Left lung (tissue), 10 donors: Measurements from ENCODE around the gene RASL10A. TPM values are rescaled to one million over a fixed set of nuclear protein-coding genes. Genes with fewer than 3 reads are reported as not detected.
A peak's percentile ranks its signal among the peaks of the same experiment; 100 is the strongest.

Source experiments
- ATAC-seq: fragments of 200-7000 bp; cut with Tn5 transposase; one replicate; pipeline ENCODE4 v1.9.1; 2020; ENCODE audit warnings: moderate library complexity
- DNase-seq, 4 donors: peaks; one replicate each; pipeline ENCODE4 v3.0.0-alpha.2; 2013 to 2020
- H3K27ac ChIP-seq, 2 donors: fragments of 200-600 bp; sonication (generic) in 1 of 2; one replicate each; pipeline versions ENCODE4 v1.5.0 to v1.8.0; 2020 to 2021
- H3K27me3 ChIP-seq, 2 donors: fragments of 200-600 bp; sonication (generic) in 1 of 2; one replicate each; pipeline versions ENCODE4 v1.5.0 to v1.8.0; 2020 to 2021
- H3K36me3 ChIP-seq, 2 donors: fragments of 200-600 bp; sonication (generic) in 1 of 2; one replicate each; pipeline versions ENCODE4 v1.5.0 to v1.8.0; 2020 to 2021
- H3K4me1 ChIP-seq, 2 donors: fragments of 200-600 bp; one replicate each; pipeline ENCODE4 v1.8.0; 2021
- H3K4me3 ChIP-seq, 2 donors: fragments of 200-600 bp; sonication (generic) in 1 of 2; one replicate each; pipeline versions ENCODE4 v1.5.0 to v1.8.0; 2020 to 2021; ENCODE audit warnings: mild to moderate bottlenecking in 1 of 2
- H3K9me3 ChIP-seq, 2 donors: fragments of 200-600 bp; sonication (generic) in 1 of 2; one replicate each; pipeline versions ENCODE4 v1.5.0 to v1.8.0; 2020 to 2021
- intact Hi-C, 2 donors: fragments of 100-400 bp; cut with DNase I; formaldehyde crosslinking; loops; one replicate each; pipeline versions ENCODE4 v1.11.2 to v1.14.2; 2022
- polyA plus RNA-seq, 6 donors: library from polyadenylated mRNA; unstranded; fragments of 120-200 nt; gene quantifications; one replicate each; pipeline ENCODE4 v1.2.1, GENCODE V29; 2013; ENCODE audit not compliant: insufficient read length in 6 of 6
- total RNA-seq, 2 donors: library from RNA; stranded (reverse); fragmentation: NEBNext Ultra II Directional; extraction: Animal tissue kit (Norgen Biotek cat#: 25700); gene quantifications; one replicate each; pipeline ENCODE4 v1.2.1, GENCODE V29; 2021
- TF ChIP-seq, protein P1 (sequence below), 2 donors: fragments of 200-600 bp; sonication (generic) in 1 of 2; IDR thresholded peaks; one replicate each; pipeline versions ENCODE4 v1.5.0 to v1.8.0; 2021; ENCODE audit warnings: antibody characterized with exemption in 2 of 2
- donor health status: DM: no; HTN: yes; CAD: no.
- donor health status: DM: no; HTN: no; CAD: no.

The RASL10A gene
- total and polyA plus RNA-seq, 8 donors: 0.21 to 1.8 (median 0.52) TPM; not detected in 1

DNA sequence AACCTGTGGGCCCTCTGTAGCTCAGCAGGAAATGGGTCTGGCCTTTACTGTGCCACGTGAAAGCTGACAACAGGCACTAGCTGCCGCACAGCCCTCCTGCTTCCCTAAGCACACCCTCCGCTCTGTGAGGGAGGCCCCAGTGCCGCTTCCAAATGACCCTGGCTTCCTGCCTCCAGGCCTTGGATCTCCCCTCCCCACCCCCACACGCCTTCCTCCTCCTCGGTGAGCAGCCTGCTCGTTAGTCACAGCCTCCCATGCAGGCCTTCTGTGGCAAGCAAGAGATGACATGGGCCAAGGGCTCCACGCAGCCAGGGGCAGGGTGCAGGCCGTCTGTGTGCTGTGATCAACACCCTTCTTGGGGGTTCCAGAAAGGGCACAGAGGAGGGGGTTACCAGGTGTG lies 15.3 kb upstream of the RASL10A start:
- Histone ChIP-seq H3K27ac (no peak overlapping the region), H3K36me3 (peaks cover 0 to 97% of the 10 kb centered on the region in 2 donors), H3K4me1 (no peaks in the 10 kb centered on the region), H3K27me3 (no peaks in the 10 kb centered on the region), H3K9me3 (no peaks in the 10 kb centered on the region), H3K4me3 (no peak overlapping the region)
- TF ChIP-seq, protein P1, sequence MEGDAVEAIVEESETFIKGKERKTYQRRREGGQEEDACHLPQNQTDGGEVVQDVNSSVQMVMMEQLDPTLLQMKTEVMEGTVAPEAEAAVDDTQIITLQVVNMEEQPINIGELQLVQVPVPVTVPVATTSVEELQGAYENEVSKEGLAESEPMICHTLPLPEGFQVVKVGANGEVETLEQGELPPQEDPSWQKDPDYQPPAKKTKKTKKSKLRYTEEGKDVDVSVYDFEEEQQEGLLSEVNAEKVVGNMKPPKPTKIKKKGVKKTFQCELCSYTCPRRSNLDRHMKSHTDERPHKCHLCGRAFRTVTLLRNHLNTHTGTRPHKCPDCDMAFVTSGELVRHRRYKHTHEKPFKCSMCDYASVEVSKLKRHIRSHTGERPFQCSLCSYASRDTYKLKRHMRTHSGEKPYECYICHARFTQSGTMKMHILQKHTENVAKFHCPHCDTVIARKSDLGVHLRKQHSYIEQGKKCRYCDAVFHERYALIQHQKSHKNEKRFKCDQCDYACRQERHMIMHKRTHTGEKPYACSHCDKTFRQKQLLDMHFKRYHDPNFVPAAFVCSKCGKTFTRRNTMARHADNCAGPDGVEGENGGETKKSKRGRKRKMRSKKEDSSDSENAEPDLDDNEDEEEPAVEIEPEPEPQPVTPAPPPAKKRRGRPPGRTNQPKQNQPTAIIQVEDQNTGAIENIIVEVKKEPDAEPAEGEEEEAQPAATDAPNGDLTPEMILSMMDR (IDR thresholded peaks at IDR 0.05): no peak
- intact Hi-C loops: no loop called here
- peak in 3 of 4 donors; percentile 44 to 53 (median 53) for DNase-seq
- peak; percentile 33 for ATAC-seq

DNA sequence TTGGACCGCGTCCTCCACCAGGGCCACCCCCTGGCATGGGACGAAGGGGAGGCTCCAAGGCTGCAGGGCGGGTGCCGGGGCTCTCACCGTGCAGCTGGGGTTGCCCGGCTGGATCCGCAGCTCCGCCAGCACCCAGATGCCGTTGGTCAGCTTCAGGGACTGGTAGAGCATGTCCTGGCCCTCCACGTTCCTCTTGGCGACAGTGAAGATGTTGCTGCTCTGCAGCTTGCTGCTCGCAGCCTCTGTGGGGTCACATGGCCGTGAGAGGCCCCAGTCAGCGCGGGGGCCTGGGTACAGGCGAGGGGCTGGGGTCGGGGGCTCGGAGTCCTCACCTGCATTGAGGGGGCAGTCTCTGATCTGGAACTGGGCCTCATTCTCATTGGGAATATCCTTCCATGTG lies 14.8 kb upstream of the RASL10A start:
- TF ChIP-seq, protein P1 (IDR thresholded peaks at IDR 0.05): no peak
- Histone ChIP-seq H3K36me3 (peaks cover 0 to 92% of the 10 kb centered on the region in 2 donors), H3K4me3 (no peak overlapping the region), H3K27ac (no peak overlapping the region), H3K9me3 (no peaks in the 10 kb centered on the region), H3K27me3 (no peaks in the 10 kb centered on the region), H3K4me1 (no peaks in the 10 kb centered on the region)
- intact Hi-C loops: no loop called here
- DNase-seq (peak in 1 of 4 donors; percentile 73), ATAC-seq (no peak)

DNA sequence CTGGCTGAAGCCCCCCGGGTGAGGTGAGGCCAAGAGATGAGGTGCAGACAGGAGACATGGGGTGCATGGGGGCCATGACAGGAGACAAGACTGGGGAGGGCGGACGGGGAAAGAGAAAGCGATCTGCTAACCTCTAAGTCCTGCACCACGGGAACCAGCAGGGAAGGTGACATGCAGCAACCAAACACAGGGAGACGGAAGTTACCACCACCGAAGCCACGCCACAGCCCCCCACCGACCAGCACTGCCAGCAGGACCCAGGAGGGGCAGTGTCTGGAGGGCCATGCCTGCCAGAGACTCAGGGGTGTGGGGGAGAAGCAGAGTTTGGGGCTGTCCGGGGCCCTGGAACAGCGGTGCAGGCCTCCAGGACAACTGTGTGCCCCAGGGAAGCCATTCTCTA lies 14.1 kb upstream of the RASL10A start:
- no peak overlapping the region for H3K4me3 ChIP-seq
- TF ChIP-seq, protein P1 (IDR thresholded peaks at IDR 0.05): no peak
- ATAC-seq: no peak
- H3K36me3 ChIP-seq: peaks cover 0 to 85% of the 10 kb centered on the region in 2 donors
- no peaks in the 10 kb centered on the region for H3K27me3 ChIP-seq
- H3K4me1 ChIP-seq: no peaks in the 10 kb centered on the region
- H3K27ac ChIP-seq: no peak overlapping the region
- intact Hi-C loops: no loop called here
- no peaks in the 10 kb centered on the region for H3K9me3 ChIP-seq
- peak in 1 of 4 donors; percentile 54 for DNase-seq

DNA sequence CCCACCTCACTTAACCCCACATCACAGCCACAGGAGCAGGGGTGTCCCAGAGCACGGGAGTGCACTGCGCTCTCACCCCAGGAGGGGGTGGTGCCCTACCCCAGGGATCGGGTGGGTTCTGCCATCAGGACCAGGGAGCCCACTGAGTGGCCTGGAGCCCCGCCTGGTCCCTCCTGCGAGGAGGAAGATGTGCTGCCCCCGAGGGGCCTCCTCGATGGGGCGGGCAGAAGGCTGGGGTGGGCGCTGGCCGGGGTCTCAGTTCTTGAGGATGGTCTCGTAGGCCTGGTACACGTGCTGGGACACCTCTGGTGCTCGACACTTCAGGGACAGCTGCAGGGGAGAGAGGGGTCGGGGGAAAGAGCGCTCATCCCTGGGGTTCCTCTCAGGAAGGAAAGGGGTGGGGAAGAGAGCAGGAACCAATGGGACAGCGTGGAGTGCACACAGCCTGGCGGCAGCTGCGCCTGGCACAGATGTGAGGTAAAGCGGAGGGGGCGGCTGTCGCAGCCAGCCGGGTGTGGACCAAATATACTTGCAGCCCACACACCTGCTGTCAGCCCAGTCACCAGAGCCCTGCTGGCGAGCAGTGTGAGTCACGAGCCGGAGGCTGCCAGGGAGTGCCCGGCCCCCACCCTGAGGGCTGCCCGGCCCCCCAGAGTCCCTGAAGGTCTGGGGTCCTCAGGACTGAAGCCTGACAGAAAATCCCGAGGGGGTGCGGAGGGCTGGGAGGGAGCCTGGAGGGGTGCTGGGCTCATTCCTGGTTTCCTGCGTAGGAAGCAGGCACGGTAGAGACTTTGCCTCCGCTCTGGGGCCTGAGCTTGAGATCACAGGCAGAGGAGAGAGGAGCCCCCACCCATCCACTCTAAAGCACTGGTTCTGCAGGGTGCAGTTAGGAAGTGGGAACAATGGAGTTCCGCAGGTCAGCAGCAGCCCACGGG lies 13.3 kb upstream of the RASL10A start:
- intact Hi-C loops: no loop called here
- Histone ChIP-seq H3K4me1 (no peaks in the 10 kb centered on the region), H3K9me3 (no peaks in the 10 kb centered on the region), H3K36me3 (peaks cover 0 to 78% of the 10 kb centered on the region in 2 donors), H3K4me3 (no peak overlapping the region), H3K27me3 (no peaks in the 10 kb centered on the region), H3K27ac (no peak overlapping the region)
- ATAC-seq (no peak), DNase-seq (peak in 1 of 4 donors; percentile 61)
- TF ChIP-seq, protein P1 (IDR thresholded peaks at IDR 0.05): no peak

DNA sequence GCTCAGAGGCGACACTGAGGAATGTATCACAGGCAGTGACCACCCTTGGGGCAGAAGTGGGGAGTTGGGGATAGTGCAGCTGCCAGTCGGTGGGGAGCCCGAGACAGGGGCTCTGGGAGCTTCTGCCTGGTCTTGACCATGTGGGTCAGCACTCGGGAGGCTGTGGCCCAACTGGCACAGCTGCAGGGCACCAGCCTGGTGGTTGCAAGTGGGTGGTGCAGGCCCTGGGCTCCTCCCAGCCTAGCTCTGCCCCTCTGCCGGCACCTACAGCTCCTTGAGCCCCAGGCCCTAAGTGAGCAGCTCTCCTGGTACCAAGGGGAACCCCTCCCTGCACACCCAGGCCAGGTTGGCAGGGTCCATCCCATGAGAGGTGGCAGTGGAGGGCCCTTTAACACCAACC lies 12.6 kb upstream of the RASL10A start:
- TF ChIP-seq, protein P1 (IDR thresholded peaks at IDR 0.05): no peak
- Histone ChIP-seq H3K4me1 (no peaks in the 10 kb centered on the region), H3K27ac (no peak overlapping the region), H3K9me3 (no peaks in the 10 kb centered on the region), H3K27me3 (no peaks in the 10 kb centered on the region), H3K4me3 (no peak overlapping the region), H3K36me3 (peaks cover 0 to 70% of the 10 kb centered on the region in 2 donors)
- no peak for ATAC-seq
- intact Hi-C loops: no loop called here
- peak in 1 of 4 donors; percentile 54 for DNase-seq
